C4-2B (cell line): ENCODE results near the gene TMEM121.

Experiments
- CTCF ChIP-seq: fragments of 450-650 bp; conservative IDR thresholded peaks from 2 replicates; pipeline ENCODE4 v1.5.1; 2017; ENCODE audit warnings: mild to moderate bottlenecking
- ZFX ChIP-seq: fragments of 450-650 bp; IDR thresholded peaks from 2 replicates; pipeline ENCODE4 v1.6.1; 2017

- TF ChIP-seq CTCF (no peak), ZFX (no peak)
These were observed 31.0 kb upstream of the TMEM121 start for GRCh38 chr14:105495101-105495989.
